ENCODE results near the gene HIGD1B. TPM values are rescaled to one million over a fixed set of nuclear protein-coding genes. Genes with fewer than 3 reads are reported as not detected.
A peak's percentile ranks its signal among the peaks of the same experiment; 100 is the strongest.

HIGD1B gene
- total RNA-seq, 4 donors from 2014 or later, result 2.7 to 8.8 TPM; not detected in 2

DNA sequence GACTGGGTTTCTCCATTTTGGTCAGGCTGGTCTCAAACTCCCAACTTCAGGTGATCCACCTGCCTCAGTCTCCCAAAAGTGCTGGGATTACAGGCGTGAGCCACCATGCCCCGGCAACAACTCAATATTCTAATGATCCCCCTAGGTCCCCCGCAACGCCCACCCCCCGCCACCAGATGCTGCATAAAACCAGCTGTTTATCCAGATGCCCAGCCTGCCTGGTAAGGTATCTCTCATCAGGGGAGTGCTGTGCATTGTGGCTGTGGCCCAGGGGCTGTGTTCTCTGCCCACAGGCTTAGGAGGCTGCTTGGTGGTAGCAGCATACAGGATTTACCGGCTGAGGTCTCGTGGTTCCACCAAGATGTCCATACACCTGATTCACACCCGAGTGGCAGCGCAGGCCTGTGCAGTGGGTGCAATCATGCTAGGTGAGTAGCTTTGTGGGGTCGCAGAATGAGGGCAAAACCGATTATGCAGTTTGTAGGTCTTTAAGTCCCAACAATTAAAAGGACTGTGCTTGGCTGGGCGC lies 1.3 kb downstream of the HIGD1B start:
- no peak for TF ChIP-seq POLR2A (IDR thresholded peaks at IDR 0.05)
- TF ChIP-seq CTCF (IDR thresholded peaks at IDR 0.05), result no peak
- intact Hi-C loops (cut with DNase I; ENCODE audit: low total_unique reads), result no loop called here
- Histone ChIP-seq H3K4me3 (no peak overlapping the region), H3K27me3 (no peaks in the 10 kb centered on the region), H3K9me3 (no peaks in the 10 kb centered on the region), H3K36me3 (no peaks in the 10 kb centered on the region), H3K27ac (peak overlapping the region in 1 of 2 donors; percentile 45), H3K4me1 (no peaks in the 10 kb centered on the region)
- no peak for DNase-seq

GRCh38 chr17:44850025-44850424 lies 2.3 kb downstream of the HIGD1B start:
- no peaks in the 10 kb centered on the region for H3K9me3 ChIP-seq
- H3K27me3 ChIP-seq, result no peaks in the 10 kb centered on the region
- H3K36me3 ChIP-seq, result no peaks in the 10 kb centered on the region
- no peak overlapping the region for H3K4me3 ChIP-seq
- intact Hi-C loops (cut with DNase I; ENCODE audit: low total_unique reads), result no loop called here
- TF ChIP-seq CTCF (IDR thresholded peaks at IDR 0.05), result no peak
- TF ChIP-seq POLR2A (IDR thresholded peaks at IDR 0.05), result no peak
- H3K27ac ChIP-seq, result peak overlapping the region; percentile 37 to 45
- H3K4me1 ChIP-seq, result no peaks in the 10 kb centered on the region
- DNase-seq, result no peak

DNA sequence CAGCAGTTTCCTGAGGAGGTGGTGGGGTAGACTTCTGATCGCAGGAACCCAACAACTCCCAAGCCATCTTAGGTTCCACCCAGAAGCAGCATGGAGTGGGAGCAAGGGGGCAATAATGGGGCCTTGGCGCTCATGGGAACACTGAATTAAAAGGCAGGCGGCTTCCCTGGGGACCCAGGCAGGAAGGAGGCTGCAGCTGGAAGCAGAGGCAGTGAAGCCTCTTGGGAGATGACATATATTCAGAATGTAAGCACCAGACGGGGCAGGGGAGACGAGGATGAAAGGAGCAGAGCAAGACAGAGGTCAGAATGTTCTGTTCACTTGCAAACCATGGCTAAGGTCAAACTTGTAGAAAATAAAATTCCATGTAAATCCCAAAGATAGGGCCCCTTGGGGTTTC lies 2.9 kb downstream of the HIGD1B start:
- Histone ChIP-seq H3K4me3 (no peak overlapping the region), H3K9me3 (no peaks in the 10 kb centered on the region), H3K27me3 (no peaks in the 10 kb centered on the region), H3K4me1 (no peaks in the 10 kb centered on the region), H3K27ac (peak overlapping the region; percentile 37 to 59), H3K36me3 (no peaks in the 10 kb centered on the region)
- DNase-seq, result no peak
- intact Hi-C loops (cut with DNase I; ENCODE audit: low total_unique reads), result no loop called here
- TF ChIP-seq CTCF (IDR thresholded peaks at IDR 0.05) (no peak), POLR2A (IDR thresholded peaks at IDR 0.05) (no peak)

DNA sequence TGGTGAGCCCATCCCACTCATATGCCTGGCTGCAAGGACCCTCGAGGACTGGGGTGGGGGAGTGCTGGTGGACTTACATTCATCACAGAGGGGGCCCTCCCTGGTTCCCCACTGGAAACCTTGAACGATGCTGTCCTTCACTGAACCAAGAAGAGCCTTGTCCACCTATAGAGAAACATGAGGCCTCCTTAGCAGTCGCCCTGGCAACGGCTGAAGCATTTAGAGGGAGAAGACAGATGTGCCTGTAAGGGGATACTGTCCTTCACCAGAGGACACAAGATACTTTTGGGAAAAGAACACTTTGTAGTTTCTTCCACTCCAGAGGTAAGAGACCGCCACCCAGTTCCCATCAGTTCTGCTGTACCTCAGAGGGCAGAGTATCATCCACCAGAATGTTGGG lies 6.5 kb downstream of the HIGD1B start:
- no peaks in the 10 kb centered on the region for H3K36me3 ChIP-seq

DNA sequence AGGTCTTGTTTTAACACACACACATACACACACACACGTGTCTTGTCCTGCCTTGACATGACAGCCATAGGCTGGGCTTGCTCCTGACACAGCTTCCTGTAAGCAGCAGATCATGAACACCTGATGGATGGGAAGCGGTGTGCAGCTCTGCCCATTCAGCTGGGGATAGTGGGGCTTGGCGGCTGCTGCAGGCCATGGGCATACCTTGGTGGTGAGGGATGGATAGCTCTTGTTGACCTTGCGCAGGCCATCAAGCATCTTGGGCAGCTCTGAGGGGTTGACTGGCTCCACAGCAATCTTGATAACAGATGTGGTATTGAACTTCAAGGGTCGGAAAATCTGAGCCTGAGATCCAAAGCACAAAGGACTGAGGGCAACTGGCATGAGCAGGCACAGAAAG lies 12.0 kb downstream of the HIGD1B start:
- TF ChIP-seq CTCF (IDR thresholded peaks at IDR 0.05), result no peak
- no peak for TF ChIP-seq POLR2A (IDR thresholded peaks at IDR 0.05)
- no peaks in the 10 kb centered on the region for H3K36me3 ChIP-seq
- intact Hi-C loops (cut with DNase I; ENCODE audit: low total_unique reads), result no loop called here

More for the DNA sequence above, 6.5 kb downstream of the HIGD1B start:
- intact Hi-C loops (cut with DNase I; ENCODE audit: low total_unique reads), result no loop called here
- Histone ChIP-seq H3K4me3 (no peak overlapping the region), H3K9me3 (no peaks in the 10 kb centered on the region), H3K27me3 (no peaks in the 10 kb centered on the region), H3K4me1 (no peaks in the 10 kb centered on the region), H3K27ac (no peak overlapping the region)
- TF ChIP-seq POLR2A (IDR thresholded peaks at IDR 0.05) (no peak), CTCF (IDR thresholded peaks at IDR 0.05) (no peak)
- DNase-seq, result no peak

More for the DNA sequence above, 12.0 kb downstream of the HIGD1B start:
- H3K27ac ChIP-seq, result no peak overlapping the region
- H3K27me3 ChIP-seq, result no peaks in the 10 kb centered on the region
- no peak for DNase-seq
- no peak overlapping the region for H3K4me3 ChIP-seq
- H3K9me3 ChIP-seq, result no peaks in the 10 kb centered on the region
- no peaks in the 10 kb centered on the region for H3K4me1 ChIP-seq
